ENCODE measurements around the gene SLC9A8.

- no peak for TF ChIP-seq CTCF (IDR thresholded peaks at IDR 0.05; ENCODE audit: insufficient read depth, low read depth, low read length)
- no peak for TF ChIP-seq EZH2 (IDR thresholded peaks at IDR 0.05; ENCODE audit: insufficient read depth, low read length)
Measured at GRCh38 chr20:49882171-49882970, 69.7 kb downstream of the SLC9A8 start.

Data from astrocyte (in vitro differentiated cells and primary cell).